Endothelial cell of umbilical vein (primary cell): ENCODE data around the gene MGAM2.

Experiments used
- JUN ChIP-seq: IDR thresholded peaks from 2 replicates; pipeline ENCODE4 v1.6.1; 2011; ENCODE audit warnings: borderline replicate concordance, low read depth; ENCODE audit not compliant: insufficient read length, insufficient read depth
- POLR2A ChIP-seq: IDR thresholded peaks from 2 replicates; pipeline ENCODE4 v1.6.1; 2012; ENCODE audit warnings: low read depth, mild to moderate bottlenecking, control low read depth, low read length
- POLR2AphosphoS5 ChIP-seq: IDR thresholded peaks from 2 replicates; pipeline ENCODE4 v1.6.1; 2012; ENCODE audit warnings: low read depth, mild to moderate bottlenecking, control low read depth, low read length, moderate library complexity; ENCODE audit not compliant: insufficient read depth
- TF ChIP-seq, protein P1 (sequence below), 2 donors: IDR thresholded peaks; 1 replicate in 1 of 2; 2 replicates in 1 of 2; pipeline ENCODE4 v1.5.1; 2011; ENCODE audit warnings: low read length in 2 of 2, mild to moderate bottlenecking in 2 of 2, moderate library complexity in 2 of 2, control low read depth in 1 of 2, inconsistent platforms in 1 of 2, low read depth in 1 of 2; ENCODE audit not compliant: insufficient read depth in 1 of 2; ENCODE audit errors: extremely low read depth in 1 of 2

DNA sequence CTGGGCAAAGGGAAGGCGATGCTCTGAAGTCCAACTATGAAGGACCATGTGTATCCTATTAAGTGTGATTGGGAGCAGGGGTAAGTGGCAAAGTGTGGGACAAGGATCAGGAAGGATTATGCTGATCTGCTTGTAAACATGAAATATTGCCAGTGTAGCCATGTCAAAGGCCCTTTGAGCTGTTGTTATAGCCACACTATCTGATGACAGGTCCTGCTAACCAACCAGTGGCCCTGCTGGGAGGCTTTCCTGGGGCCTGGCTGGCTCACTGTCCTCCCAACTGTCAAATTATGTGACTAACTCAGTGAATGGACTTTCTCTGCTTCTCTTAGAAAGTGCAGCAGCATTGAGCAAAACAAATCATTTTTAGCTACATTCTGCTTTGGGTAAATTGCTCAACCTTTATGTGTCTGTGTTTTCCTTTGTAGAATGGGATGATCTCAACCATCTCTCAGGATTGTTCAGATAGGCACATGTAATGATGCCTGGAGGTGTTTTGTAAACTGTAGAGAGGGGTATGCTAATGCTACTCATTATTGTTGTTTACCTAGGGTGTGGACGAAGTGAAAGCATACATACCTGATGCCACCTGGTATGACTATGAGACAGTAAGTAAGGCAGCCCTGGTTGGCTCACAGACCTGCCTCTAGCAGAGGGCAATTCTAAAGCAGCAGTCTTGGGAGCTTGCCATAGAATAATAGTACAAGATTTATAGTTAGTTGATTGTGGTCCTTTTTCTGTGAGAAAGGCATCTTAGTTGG lies 47.4 kb downstream of the MGAM2 start:
- TF ChIP-seq, protein P1, sequence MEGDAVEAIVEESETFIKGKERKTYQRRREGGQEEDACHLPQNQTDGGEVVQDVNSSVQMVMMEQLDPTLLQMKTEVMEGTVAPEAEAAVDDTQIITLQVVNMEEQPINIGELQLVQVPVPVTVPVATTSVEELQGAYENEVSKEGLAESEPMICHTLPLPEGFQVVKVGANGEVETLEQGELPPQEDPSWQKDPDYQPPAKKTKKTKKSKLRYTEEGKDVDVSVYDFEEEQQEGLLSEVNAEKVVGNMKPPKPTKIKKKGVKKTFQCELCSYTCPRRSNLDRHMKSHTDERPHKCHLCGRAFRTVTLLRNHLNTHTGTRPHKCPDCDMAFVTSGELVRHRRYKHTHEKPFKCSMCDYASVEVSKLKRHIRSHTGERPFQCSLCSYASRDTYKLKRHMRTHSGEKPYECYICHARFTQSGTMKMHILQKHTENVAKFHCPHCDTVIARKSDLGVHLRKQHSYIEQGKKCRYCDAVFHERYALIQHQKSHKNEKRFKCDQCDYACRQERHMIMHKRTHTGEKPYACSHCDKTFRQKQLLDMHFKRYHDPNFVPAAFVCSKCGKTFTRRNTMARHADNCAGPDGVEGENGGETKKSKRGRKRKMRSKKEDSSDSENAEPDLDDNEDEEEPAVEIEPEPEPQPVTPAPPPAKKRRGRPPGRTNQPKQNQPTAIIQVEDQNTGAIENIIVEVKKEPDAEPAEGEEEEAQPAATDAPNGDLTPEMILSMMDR (IDR thresholded peaks at IDR 0.05; ENCODE audit: extremely low read depth in 1 of 2, insufficient read depth in 1 of 2, low read depth in 1 of 2, low read length in 2 of 2), result no peak
- TF ChIP-seq POLR2A (no peak), JUN (no peak), POLR2AphosphoS5 (no peak)
